PC-3 (cell line): Measurements from ENCODE around the gene ATP6V1F.

Experiments used
- EZH2 ChIP-seq: fragments of 300-600 bp; sonication (generic); IDR thresholded peaks from one replicate; pipeline ENCODE4 v1.6.1; 2017; ENCODE audit warnings: antibody characterized with exemption, mild to moderate bottlenecking, low read length; ENCODE audit not compliant: unreplicated experiment
- EZH2phosphoT487 ChIP-seq: fragments of 300-600 bp; sonication (generic); IDR thresholded peaks from 2 replicates; pipeline ENCODE4 v1.6.1; 2018; ENCODE audit warnings: mild to moderate bottlenecking, antibody characterized with exemption, low read length, borderline replicate concordance
- TF ChIP-seq, protein P1 (sequence below): fragments of 300-600 bp; sonication (generic); conservative IDR thresholded peaks from 2 replicates; pipeline ENCODE4 v1.5.1; 2017; ENCODE audit warnings: antibody characterized with exemption, low read depth, mild to moderate bottlenecking, low read length

DNA sequence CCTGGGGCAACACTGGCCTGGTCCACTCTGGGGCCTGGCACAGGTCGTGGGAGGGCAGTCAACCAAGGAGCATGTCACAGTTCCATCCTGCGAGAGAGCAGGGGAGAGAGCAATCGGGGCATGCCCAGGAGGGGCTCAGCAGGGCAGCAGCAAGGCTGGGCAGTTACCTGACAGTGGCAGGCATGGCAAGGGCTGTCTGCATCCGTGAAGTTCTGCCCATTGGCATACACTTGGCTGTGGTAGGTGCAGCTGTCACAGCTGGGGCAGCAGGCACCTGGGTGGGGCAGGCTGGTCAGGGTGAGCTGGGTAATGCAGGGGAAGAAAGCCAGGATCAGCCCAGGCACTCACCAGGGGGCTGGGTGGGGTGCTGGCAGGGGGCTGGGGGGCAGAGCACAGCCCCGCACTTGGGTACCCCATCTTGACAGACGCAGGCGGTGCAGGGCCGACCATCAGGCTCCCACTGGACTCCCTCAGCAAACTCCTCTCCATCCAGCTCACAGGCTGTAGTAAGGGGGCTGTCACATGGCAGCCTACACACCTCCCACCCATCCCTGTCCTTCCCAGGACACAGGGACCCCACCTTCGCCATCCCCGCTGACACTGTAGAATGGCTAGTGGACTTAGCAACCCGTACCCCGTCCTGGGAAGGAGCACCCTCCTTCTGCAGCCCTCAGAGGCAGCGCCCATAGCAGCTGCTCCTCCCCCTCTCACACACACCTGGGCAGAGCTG lies 30.0 kb downstream of the ATP6V1F start:
- no peak for TF ChIP-seq EZH2phosphoT487
- TF ChIP-seq, protein P1, sequence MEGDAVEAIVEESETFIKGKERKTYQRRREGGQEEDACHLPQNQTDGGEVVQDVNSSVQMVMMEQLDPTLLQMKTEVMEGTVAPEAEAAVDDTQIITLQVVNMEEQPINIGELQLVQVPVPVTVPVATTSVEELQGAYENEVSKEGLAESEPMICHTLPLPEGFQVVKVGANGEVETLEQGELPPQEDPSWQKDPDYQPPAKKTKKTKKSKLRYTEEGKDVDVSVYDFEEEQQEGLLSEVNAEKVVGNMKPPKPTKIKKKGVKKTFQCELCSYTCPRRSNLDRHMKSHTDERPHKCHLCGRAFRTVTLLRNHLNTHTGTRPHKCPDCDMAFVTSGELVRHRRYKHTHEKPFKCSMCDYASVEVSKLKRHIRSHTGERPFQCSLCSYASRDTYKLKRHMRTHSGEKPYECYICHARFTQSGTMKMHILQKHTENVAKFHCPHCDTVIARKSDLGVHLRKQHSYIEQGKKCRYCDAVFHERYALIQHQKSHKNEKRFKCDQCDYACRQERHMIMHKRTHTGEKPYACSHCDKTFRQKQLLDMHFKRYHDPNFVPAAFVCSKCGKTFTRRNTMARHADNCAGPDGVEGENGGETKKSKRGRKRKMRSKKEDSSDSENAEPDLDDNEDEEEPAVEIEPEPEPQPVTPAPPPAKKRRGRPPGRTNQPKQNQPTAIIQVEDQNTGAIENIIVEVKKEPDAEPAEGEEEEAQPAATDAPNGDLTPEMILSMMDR, result no peak
- TF ChIP-seq EZH2, result no peak
